ENCODE measurements around the gene CCDC69.

The CCDC69 gene

DNA sequence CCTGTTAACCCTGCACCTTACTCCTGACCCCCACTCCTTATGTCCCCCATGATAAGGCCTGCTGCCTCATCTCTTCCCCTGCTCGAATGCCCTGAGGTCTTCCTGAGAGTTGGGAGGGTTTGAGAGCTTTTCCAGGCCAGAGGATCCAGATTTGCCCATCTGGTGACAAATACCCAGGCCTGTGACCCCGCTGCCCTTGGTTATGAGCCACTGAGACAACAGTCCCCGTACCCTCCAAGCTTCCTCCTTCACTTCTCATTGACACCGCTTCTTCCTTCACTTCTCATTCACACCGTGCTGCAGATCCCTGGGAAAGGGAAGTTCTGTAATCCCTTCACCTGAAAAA, 29.7 kb upstream of the CCDC69 start:
- TF ChIP-seq, protein P1, sequence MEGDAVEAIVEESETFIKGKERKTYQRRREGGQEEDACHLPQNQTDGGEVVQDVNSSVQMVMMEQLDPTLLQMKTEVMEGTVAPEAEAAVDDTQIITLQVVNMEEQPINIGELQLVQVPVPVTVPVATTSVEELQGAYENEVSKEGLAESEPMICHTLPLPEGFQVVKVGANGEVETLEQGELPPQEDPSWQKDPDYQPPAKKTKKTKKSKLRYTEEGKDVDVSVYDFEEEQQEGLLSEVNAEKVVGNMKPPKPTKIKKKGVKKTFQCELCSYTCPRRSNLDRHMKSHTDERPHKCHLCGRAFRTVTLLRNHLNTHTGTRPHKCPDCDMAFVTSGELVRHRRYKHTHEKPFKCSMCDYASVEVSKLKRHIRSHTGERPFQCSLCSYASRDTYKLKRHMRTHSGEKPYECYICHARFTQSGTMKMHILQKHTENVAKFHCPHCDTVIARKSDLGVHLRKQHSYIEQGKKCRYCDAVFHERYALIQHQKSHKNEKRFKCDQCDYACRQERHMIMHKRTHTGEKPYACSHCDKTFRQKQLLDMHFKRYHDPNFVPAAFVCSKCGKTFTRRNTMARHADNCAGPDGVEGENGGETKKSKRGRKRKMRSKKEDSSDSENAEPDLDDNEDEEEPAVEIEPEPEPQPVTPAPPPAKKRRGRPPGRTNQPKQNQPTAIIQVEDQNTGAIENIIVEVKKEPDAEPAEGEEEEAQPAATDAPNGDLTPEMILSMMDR (IDR thresholded peaks at IDR 0.05; ENCODE audit: low read depth, low read length) = no peak
- DNase-seq (ENCODE audit: low read depth, low spot score) = no peak
- in situ Hi-C loops (cut with HindIII; ENCODE audit: low sequenced_read_pairs) = no loop called here
- H3K4me3 ChIP-seq (ENCODE audit: low read depth, low read length) = peak overlapping the region; percentile 64

DNA sequence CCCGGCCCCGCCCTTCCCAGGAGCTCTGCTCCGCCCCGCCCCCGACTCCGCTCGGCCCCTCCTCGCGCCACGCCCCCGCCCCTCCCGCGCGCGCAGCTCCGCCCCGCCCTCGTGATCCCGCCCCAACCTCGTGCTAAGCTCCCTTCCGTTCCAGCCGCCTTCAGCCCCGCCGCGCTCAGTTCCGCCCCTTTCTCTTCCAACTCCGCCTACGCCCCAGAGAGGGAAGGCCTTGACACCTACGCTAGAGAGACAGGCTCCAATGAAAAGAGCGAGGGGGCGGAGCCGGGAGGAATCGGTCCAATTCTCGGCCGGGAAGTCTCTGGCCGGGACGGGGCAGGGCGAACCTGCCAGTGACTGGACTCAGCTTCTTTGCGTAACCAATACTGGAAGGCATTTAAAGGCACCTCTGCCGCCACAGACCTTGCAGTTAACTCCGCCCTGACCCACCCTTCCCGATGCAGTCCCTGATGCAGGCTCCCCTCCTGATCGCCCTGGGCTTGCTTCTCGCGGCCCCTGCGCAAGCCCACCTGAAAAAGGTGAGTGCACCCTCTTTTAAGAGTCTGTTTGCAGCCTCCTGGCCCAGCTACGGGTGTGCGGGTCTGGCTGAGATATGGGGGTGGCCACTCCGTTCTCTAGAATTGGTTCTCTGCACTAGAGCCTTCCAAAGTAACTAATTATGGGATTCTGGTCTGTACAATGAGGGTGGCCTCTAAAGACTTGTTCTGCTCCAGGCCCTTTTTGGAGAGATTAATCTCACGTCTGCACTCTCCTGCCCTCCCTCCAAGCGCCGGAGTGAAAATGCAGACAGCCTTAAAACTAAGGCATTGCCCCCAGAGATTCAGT, 29.1 kb upstream of the CCDC69 start, which contains the start of gene GM2A:
GM2A (plus strand) TSS at position 424 of the 843 bp plus-strand sequence; CDS start at position 456, 32 bp downstream.
- peak within 1 kb of the TSS; percentile 64 for H3K4me3 ChIP-seq (ENCODE audit: low read depth, low read length)
- peak; percentile 100 for DNase-seq (ENCODE audit: low read depth, low spot score)
- in situ Hi-C loops (cut with HindIII; ENCODE audit: low sequenced_read_pairs) = no loop called here
- TF ChIP-seq, protein P1 (IDR thresholded peaks at IDR 0.05; ENCODE audit: low read depth, low read length) = no peak

DNA sequence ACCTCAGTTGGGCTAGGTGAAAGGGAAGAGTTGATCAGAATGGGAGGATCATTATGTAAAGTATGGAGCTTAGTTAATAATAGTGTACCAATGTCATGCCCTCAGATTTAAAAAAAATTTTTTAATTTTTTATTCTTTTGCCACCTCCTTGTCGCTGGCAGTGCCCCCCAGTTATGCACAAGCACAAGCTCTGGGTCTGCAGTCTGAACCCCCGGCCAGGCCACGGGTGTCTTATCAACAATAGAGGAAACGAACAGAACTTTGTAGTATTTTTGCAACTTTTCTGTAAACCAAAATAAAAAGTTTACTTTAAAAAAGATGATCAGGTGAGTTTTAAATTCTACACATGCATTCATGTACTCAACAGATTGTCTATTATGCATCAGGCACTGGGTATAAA, 27.7 kb upstream of the CCDC69 start:
- no peak overlapping the region for H3K4me3 ChIP-seq (ENCODE audit: low read depth, low read length)
- in situ Hi-C loops (cut with HindIII; ENCODE audit: low sequenced_read_pairs) = no loop called here
- DNase-seq (ENCODE audit: low read depth, low spot score) = no peak
- TF ChIP-seq, protein P1 (IDR thresholded peaks at IDR 0.05; ENCODE audit: low read depth, low read length) = no peak

DNA sequence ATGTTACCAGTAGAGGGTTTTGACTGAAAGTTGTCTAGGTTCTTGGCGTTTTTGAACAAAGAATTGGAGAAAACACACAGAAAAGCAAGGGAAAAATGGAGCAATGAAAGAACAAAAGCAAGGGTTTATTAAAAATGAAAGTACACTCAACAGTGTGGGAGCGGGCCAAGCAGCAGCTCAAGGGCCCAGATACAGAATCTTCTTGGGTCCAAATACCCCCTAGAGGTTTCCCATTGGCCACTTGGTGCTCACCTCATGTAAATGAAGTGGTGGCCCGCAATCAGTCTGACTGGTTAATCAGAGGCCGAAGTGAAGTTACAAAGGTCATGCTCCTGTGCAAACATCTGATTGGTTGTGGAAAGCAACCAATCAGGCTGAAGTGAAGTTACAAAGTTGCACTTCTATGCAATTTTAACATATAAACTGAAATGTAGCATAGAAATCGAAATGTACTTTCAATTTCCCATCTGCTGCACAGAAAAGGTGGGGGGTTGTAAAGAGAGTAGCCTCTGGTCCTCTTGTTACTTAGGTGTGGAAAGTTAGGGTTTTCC, 27.2 kb upstream of the CCDC69 start:
- TF ChIP-seq, protein P1 (IDR thresholded peaks at IDR 0.05; ENCODE audit: low read depth, low read length) = no peak
- H3K4me3 ChIP-seq (ENCODE audit: low read depth, low read length) = no peak overlapping the region
- DNase-seq (ENCODE audit: low read depth, low spot score) = no peak
- in situ Hi-C loops (cut with HindIII; ENCODE audit: low sequenced_read_pairs) = no loop called here

DNA sequence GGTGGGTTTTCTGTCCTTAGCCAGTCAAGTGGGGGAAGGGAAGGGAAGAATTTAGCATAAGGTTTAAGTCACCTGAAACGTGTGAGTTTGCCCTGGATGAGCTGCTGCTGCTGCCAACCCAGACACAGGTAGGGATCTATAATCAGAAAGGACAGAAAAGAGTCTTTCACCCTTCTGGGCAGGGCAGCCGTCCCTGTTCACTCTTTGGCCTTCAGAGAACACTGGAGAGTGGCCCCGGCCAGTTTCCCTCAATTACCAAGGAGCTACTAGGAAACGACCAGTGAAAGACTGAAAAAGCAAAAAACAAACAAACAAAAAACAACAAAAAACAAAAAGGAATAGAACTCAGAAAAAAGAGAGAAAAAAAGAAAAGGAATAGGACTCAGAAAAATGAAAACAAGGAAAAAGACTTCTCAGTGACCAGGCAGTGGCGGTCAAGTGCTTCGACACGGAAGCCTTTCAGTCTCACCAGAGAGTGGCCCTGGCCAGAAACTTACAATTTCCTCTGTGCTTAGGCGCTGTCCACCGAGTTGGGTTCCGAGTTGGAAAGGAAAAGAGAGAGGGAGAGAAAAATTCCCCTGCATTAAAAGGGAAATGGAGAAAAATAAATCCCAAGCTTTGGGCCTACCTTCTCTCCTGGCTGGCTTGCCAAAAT, 26.6 kb upstream of the CCDC69 start:
- H3K4me3 ChIP-seq (ENCODE audit: low read depth, low read length) = no peak overlapping the region
- in situ Hi-C loops (cut with HindIII; ENCODE audit: low sequenced_read_pairs) = no loop called here
- TF ChIP-seq, protein P1 (IDR thresholded peaks at IDR 0.05; ENCODE audit: low read depth, low read length) = no peak
- DNase-seq (ENCODE audit: low read depth, low spot score) = no peak

DNA sequence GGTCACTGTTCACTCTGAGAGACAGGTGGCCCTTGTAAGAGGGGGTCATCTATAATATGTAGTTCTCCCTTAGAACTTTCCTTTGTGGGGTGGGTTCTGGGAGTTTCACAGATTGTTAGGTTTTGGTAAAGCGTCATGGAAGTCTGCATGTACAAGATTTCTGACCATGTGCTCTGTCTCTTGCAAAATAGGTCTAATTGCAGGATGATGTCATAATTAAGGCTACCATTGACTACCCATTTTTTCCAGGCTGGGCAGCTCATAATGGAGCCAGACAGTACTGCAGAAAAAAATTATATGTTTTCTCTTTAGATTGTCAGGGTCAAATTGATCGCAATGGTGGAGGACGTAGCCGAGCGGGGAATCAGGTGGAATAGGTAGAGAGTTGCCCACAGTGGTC, 25.4 kb upstream of the CCDC69 start:
- in situ Hi-C loops (cut with HindIII; ENCODE audit: low sequenced_read_pairs) = no loop called here
- TF ChIP-seq, protein P1 (IDR thresholded peaks at IDR 0.05; ENCODE audit: low read depth, low read length) = no peak
- DNase-seq (ENCODE audit: low read depth, low spot score) = no peak
- no peak overlapping the region for H3K4me3 ChIP-seq (ENCODE audit: low read depth, low read length)
